ENCODE measurements around the gene TMEM131L. TPM values are rescaled to one million over a fixed set of nuclear protein-coding genes. Genes with fewer than 3 reads are reported as not detected.
"Not testable (repeated sequence)": the region's sequence is repeated elsewhere in the genome, so short reads cannot be mapped to it uniquely, and the experiment has no call there.

Gene TMEM131L, protein sequence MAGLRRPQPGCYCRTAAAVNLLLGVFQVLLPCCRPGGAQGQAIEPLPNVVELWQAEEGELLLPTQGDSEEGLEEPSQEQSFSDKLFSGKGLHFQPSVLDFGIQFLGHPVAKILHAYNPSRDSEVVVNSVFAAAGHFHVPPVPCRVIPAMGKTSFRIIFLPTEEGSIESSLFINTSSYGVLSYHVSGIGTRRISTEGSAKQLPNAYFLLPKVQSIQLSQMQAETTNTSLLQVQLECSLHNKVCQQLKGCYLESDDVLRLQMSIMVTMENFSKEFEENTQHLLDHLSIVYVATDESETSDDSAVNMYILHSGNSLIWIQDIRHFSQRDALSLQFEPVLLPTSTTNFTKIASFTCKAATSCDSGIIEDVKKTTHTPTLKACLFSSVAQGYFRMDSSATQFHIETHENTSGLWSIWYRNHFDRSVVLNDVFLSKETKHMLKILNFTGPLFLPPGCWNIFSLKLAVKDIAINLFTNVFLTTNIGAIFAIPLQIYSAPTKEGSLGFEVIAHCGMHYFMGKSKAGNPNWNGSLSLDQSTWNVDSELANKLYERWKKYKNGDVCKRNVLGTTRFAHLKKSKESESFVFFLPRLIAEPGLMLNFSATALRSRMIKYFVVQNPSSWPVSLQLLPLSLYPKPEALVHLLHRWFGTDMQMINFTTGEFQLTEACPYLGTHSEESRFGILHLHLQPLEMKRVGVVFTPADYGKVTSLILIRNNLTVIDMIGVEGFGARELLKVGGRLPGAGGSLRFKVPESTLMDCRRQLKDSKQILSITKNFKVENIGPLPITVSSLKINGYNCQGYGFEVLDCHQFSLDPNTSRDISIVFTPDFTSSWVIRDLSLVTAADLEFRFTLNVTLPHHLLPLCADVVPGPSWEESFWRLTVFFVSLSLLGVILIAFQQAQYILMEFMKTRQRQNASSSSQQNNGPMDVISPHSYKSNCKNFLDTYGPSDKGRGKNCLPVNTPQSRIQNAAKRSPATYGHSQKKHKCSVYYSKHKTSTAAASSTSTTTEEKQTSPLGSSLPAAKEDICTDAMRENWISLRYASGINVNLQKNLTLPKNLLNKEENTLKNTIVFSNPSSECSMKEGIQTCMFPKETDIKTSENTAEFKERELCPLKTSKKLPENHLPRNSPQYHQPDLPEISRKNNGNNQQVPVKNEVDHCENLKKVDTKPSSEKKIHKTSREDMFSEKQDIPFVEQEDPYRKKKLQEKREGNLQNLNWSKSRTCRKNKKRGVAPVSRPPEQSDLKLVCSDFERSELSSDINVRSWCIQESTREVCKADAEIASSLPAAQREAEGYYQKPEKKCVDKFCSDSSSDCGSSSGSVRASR (N-terminal part only)
- 100 to 1,000 TPM in 1 of 3 donors, 10 to 100 TPM in 2; 67.8 to 105 (median 71.1) TPM for total RNA-seq
- total RNA-seq (2013) = 103 TPM

DNA sequence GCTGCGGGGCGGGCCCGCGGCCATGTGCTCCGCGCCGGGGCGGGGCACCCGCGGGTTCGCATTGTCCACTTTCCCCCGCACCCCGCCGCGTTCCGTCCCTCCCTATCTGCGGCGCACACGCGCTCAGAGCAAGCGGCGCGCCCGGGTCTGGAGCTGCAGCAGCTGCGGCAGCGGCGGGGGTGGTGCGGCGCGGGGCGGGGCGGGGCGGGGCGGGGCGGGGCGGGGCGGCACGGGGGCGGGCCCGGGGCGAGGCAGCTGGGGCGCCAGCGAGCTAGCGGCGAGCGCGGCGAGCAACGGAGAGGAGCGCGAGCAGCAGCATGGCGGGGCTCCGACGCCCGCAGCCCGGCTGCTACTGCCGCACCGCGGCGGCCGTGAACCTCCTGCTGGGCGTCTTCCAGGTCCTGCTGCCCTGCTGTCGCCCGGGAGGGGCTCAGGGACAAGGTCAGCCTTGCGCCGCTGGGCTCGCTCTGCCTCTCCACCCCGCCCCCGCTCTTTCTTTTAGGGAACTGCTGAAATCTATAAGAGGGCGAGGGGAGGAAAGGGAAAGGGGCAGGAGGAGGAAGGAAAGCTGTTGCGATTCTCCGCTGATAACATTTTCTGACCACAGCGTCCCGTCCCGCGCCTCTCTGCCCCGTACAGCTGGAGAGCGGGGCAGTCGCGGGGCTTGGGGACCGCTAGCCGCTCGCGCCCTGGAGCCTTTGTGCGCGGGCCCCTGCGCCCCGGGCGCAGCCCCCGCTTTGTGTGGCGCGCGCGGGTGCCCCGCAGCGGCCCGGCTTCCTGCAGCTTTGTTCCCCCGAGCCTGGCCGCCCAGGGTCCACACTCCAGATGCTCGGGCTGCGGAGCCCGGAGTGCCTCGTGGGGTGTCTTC is at the start of gene TMEM131L:
Gene TMEM131L, plus strand, starts transcription at position 280 of the 868 bp plus-strand sequence. Its CDS starts 38 bp downstream, at position 318.
- Histone ChIP-seq H3K9me3 (ENCODE audit: control insufficient read depth, insufficient read depth, low read length) (no peaks in the 10 kb centered on the region), H3K36me3 (ENCODE audit: control insufficient read depth, insufficient read depth, low read length) (peaks cover 6% of the 10 kb centered on the region), H3K27me3 (ENCODE audit: control insufficient read depth, insufficient read depth, low read length) (no peaks in the 10 kb centered on the region), H3K4me3 (ENCODE audit: low read length) (peak within 1 kb of the TSS; percentile 68), H3K4me1 (ENCODE audit: control insufficient read depth, insufficient read depth, low read length) (peaks cover 34% of the 10 kb centered on the region), H3K27ac (ENCODE audit: low read length) (peak within 1 kb of the TSS; percentile 76)
- Mint-ChIP-seq H3K4me1 (peaks cover 55 to 56% of the 10 kb centered on the region in 2 donors), H3K4me3 (peak within 1 kb of the TSS; percentile 96), H3K36me3 (no peaks in the 10 kb centered on the region), H3K27me3 (ENCODE audit: low read depth in 2 of 2) (no peaks in the 10 kb centered on the region), H3K27ac (peak within 1 kb of the TSS; percentile 96 to 98), H3K9me3 (no peaks in the 10 kb centered on the region)
- ATAC-seq (peak; percentile 71 to 88 (median 84)), DNase-seq (peak; percentile 47 to 92)
- TF ChIP-seq, protein P1, sequence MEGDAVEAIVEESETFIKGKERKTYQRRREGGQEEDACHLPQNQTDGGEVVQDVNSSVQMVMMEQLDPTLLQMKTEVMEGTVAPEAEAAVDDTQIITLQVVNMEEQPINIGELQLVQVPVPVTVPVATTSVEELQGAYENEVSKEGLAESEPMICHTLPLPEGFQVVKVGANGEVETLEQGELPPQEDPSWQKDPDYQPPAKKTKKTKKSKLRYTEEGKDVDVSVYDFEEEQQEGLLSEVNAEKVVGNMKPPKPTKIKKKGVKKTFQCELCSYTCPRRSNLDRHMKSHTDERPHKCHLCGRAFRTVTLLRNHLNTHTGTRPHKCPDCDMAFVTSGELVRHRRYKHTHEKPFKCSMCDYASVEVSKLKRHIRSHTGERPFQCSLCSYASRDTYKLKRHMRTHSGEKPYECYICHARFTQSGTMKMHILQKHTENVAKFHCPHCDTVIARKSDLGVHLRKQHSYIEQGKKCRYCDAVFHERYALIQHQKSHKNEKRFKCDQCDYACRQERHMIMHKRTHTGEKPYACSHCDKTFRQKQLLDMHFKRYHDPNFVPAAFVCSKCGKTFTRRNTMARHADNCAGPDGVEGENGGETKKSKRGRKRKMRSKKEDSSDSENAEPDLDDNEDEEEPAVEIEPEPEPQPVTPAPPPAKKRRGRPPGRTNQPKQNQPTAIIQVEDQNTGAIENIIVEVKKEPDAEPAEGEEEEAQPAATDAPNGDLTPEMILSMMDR (IDR thresholded peaks at IDR 0.05) = no peak
- intact Hi-C loops (cut with micrococcal nuclease) = loop anchor here (10.0 kb wide), 1 partner anchor 108 kb away; no protein-coding TSS in a partner anchor
- under 1% methylated on average over 101 of the region's 103 CpGs for WGBS (ENCODE audit: insufficient coverage)

DNA sequence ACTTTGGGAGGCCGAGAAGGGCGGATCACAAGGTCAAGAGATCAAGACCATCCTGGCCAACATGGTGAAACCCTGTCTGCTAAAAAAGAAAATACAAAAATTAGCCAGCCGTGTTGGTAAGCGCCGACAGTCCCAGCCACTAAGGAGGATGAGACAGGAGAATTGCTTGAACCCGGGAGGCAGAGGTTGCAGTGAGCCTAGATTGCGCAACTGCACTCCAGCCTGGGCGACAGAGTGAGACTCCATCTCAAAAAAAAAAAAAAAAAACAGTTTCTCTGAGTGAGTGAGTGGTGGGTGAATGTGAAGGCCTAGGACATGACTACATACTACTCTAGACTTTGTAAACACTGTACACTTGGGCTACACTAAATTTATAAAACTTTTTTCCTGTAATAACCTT is 49.7 kb upstream of the TMEM131L start:
- H3K4me1 Mint-ChIP-seq; H3K36me3 Mint-ChIP-seq; ATAC-seq; H3K4me3 ChIP-seq (ENCODE audit: low read length); H3K36me3 ChIP-seq (ENCODE audit: control insufficient read depth, insufficient read depth, low read length); H3K27me3 Mint-ChIP-seq (ENCODE audit: low read depth in 2 of 2); H3K27ac Mint-ChIP-seq; H3K9me3 ChIP-seq (ENCODE audit: control insufficient read depth, insufficient read depth, low read length); intact Hi-C loops (cut with micrococcal nuclease); H3K4me3 Mint-ChIP-seq; H3K27ac ChIP-seq (ENCODE audit: low read length); H3K4me1 ChIP-seq (ENCODE audit: control insufficient read depth, insufficient read depth, low read length); DNase-seq; H3K9me3 Mint-ChIP-seq; H3K27me3 ChIP-seq (ENCODE audit: control insufficient read depth, insufficient read depth, low read length): not testable (repeated sequence)
- WGBS (ENCODE audit: insufficient coverage) = 85% methylated on average over 7 of the region's 8 CpGs

DNA sequence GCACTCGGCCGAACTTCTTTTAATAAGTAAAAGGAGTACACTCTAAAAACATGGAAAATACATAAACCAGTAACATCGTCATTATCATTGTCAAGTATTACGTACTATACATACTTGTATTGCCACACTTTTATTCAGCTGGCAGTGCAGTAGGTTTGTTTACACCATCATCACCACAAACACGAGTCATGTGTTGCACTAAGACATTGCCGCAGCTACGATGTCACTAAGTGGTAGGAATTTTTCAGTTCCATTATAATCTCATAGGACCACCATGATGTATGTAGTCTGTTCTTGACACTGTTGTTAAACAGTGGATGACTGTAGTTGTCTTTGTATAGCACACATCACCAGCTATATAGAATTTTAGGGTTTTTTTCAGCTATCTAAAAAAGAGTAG is 48.0 kb upstream of the TMEM131L start:
- H3K36me3 Mint-ChIP-seq = no peaks in the 10 kb centered on the region
- DNase-seq = no peak
- no peaks in the 10 kb centered on the region for H3K9me3 ChIP-seq (ENCODE audit: control insufficient read depth, insufficient read depth, low read length)
- no peak overlapping the region for H3K4me3 Mint-ChIP-seq
- H3K27ac ChIP-seq (ENCODE audit: low read length) = no peak overlapping the region
- intact Hi-C loops (cut with micrococcal nuclease) = no loop called here
- no peaks in the 10 kb centered on the region for H3K4me1 ChIP-seq (ENCODE audit: control insufficient read depth, insufficient read depth, low read length)
- no peaks in the 10 kb centered on the region for H3K27me3 Mint-ChIP-seq (ENCODE audit: low read depth in 2 of 2)
- H3K27me3 ChIP-seq (ENCODE audit: control insufficient read depth, insufficient read depth, low read length) = no peaks in the 10 kb centered on the region
- no peak overlapping the region for H3K27ac Mint-ChIP-seq
- no peaks in the 10 kb centered on the region for H3K9me3 Mint-ChIP-seq
- 96% methylated on average over 4 of the region's 7 CpGs for WGBS (ENCODE audit: insufficient coverage)
- H3K36me3 ChIP-seq (ENCODE audit: control insufficient read depth, insufficient read depth, low read length) = no peaks in the 10 kb centered on the region
- ATAC-seq = no peak
- no peak overlapping the region for H3K4me3 ChIP-seq (ENCODE audit: low read length)
- no peaks in the 10 kb centered on the region for H3K4me1 Mint-ChIP-seq
- TF ChIP-seq, protein P1 (IDR thresholded peaks at IDR 0.05) = no peak
